ENCODE data around the gene USPL1.

The USPL1 gene

DNA sequence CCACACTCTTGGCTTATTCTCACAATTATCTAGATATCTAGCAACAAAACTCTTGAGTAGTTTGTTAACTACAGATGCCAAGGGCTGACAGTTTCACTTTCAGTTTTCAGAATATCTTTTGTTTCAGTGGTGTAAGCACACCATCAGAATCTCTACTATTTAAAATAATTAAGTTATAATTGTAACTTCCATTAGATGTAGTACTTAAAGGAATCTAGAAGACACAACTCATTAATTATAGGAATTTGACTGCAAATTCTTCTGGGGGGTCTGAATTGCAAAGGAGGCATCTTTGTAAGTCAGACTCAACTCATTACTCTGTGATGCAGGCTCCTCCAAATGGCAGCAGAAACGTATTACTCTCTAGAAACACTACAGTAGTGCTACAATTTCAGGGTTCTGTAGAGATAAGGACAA lies 44.9 kb upstream of the USPL1 start:
- no peaks in the 10 kb centered on the region for H3K36me3 ChIP-seq (ENCODE audit: low read length)
- H2AFZ ChIP-seq (ENCODE audit: low read depth, low read length, severe bottlenecking) = no peak overlapping the region
- H3F3A ChIP-seq (ENCODE audit: insufficient read depth) = no peaks in the 10 kb centered on the region
- peak overlapping the region; percentile 63 for H3K4me2 ChIP-seq (ENCODE audit: low read depth, low read length, poor library complexity, severe bottlenecking)
- H3K27me3 ChIP-seq (ENCODE audit: low read length) = no peaks in the 10 kb centered on the region
- no peaks in the 10 kb centered on the region for H3K79me2 ChIP-seq (ENCODE audit: insufficient read depth, low read length)
- TF ChIP-seq, protein P1, sequence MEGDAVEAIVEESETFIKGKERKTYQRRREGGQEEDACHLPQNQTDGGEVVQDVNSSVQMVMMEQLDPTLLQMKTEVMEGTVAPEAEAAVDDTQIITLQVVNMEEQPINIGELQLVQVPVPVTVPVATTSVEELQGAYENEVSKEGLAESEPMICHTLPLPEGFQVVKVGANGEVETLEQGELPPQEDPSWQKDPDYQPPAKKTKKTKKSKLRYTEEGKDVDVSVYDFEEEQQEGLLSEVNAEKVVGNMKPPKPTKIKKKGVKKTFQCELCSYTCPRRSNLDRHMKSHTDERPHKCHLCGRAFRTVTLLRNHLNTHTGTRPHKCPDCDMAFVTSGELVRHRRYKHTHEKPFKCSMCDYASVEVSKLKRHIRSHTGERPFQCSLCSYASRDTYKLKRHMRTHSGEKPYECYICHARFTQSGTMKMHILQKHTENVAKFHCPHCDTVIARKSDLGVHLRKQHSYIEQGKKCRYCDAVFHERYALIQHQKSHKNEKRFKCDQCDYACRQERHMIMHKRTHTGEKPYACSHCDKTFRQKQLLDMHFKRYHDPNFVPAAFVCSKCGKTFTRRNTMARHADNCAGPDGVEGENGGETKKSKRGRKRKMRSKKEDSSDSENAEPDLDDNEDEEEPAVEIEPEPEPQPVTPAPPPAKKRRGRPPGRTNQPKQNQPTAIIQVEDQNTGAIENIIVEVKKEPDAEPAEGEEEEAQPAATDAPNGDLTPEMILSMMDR (IDR thresholded peaks at IDR 0.05; ENCODE audit: insufficient read depth, low read length, poor library complexity, severe bottlenecking) = peak; percentile 21
- no peak for TF ChIP-seq EZH2phosphoT487 (conservative IDR thresholded peaks at IDR 0.05; ENCODE audit: low read length)
- no peaks in the 10 kb centered on the region for H3K9me2 ChIP-seq (replicated peaks; ENCODE audit: insufficient read depth, low read length)
- H4K20me1 ChIP-seq (ENCODE audit: low read depth, low read length) = no peaks in the 10 kb centered on the region
- no peak overlapping the region for H3K27ac ChIP-seq (ENCODE audit: low read depth, low read length)
- no peak overlapping the region for H3K9ac ChIP-seq (ENCODE audit: low read length)
- no peak overlapping the region for H3K4me3 ChIP-seq (ENCODE audit: insufficient read depth, low read length, poor library complexity, severe bottlenecking)
- no peaks in the 10 kb centered on the region for H3K9me3 ChIP-seq (ENCODE audit: insufficient read depth, low read length)

DNA sequence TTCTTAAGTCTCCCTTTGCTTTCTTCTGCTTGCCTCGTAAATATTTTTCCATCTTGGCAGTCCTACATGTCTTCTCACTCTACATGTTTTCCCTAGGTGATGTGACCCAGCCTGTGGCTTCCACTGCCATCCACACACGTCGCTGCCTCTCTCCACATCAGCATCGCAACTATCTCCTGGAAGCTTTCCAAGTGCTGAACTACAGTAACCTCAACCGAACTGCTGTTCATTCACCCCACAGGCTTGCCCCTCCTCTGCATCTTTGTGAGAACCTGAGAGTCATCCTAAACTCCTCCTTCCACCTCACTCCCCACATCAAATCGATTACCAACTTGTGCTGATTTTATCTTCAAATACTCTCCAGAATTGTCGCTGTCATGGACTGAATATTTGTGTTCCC lies 41.2 kb upstream of the USPL1 start:
- Histone ChIP-seq H3K9ac (ENCODE audit: low read length) (no peak overlapping the region), H3K27me3 (ENCODE audit: low read length) (no peaks in the 10 kb centered on the region), H3K27ac (ENCODE audit: low read depth, low read length) (no peak overlapping the region), H3K4me2 (ENCODE audit: low read depth, low read length, poor library complexity, severe bottlenecking) (no peak overlapping the region), H3K4me3 (ENCODE audit: insufficient read depth, low read length, poor library complexity, severe bottlenecking) (no peak overlapping the region), H3K9me2 (replicated peaks; ENCODE audit: insufficient read depth, low read length) (no peaks in the 10 kb centered on the region), H3K79me2 (ENCODE audit: insufficient read depth, low read length) (no peaks in the 10 kb centered on the region), H4K20me1 (ENCODE audit: low read depth, low read length) (no peaks in the 10 kb centered on the region), H3K9me3 (ENCODE audit: insufficient read depth, low read length) (no peaks in the 10 kb centered on the region), H3F3A (ENCODE audit: insufficient read depth) (no peaks in the 10 kb centered on the region), H3K36me3 (ENCODE audit: low read length) (no peaks in the 10 kb centered on the region), H2AFZ (ENCODE audit: low read depth, low read length, severe bottlenecking) (no peak overlapping the region)
- no peak for TF ChIP-seq EZH2phosphoT487 (conservative IDR thresholded peaks at IDR 0.05; ENCODE audit: low read length)
- TF ChIP-seq, protein P1 (IDR thresholded peaks at IDR 0.05; ENCODE audit: insufficient read depth, low read length, poor library complexity, severe bottlenecking) = no peak

DNA sequence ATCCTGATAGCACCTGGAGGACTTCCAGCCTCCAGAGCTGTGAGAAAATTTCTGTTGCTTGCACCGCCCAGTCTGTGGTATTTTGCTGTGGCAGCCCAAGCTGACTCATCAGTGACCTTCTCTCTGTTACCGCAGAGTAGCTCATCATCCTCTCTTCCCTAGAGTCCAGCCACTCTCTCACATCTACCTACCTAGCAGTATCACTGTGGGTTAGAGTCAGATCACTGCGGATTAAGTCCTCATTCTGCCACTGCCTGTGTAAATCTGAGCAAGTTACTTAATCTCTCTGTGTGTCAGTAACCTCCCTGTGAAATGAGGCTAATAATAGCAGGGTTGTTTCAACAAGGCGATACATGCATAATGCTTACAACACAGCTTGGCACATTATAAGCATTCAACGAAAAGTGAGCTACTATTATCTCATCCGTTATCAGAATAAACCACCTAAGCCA lies 40.3 kb upstream of the USPL1 start:
- Histone ChIP-seq H3K36me3 (ENCODE audit: low read length) (no peaks in the 10 kb centered on the region), H3K4me3 (ENCODE audit: insufficient read depth, low read length, poor library complexity, severe bottlenecking) (no peak overlapping the region), H4K20me1 (ENCODE audit: low read depth, low read length) (no peaks in the 10 kb centered on the region), H3F3A (ENCODE audit: insufficient read depth) (no peaks in the 10 kb centered on the region), H3K4me2 (ENCODE audit: low read depth, low read length, poor library complexity, severe bottlenecking) (no peak overlapping the region), H3K79me2 (ENCODE audit: insufficient read depth, low read length) (no peaks in the 10 kb centered on the region), H3K27me3 (ENCODE audit: low read length) (no peaks in the 10 kb centered on the region), H3K9me3 (ENCODE audit: insufficient read depth, low read length) (no peaks in the 10 kb centered on the region), H3K9ac (ENCODE audit: low read length) (no peak overlapping the region), H3K9me2 (replicated peaks; ENCODE audit: insufficient read depth, low read length) (no peaks in the 10 kb centered on the region), H3K27ac (ENCODE audit: low read depth, low read length) (no peak overlapping the region), H2AFZ (ENCODE audit: low read depth, low read length, severe bottlenecking) (no peak overlapping the region)
- no peak for TF ChIP-seq EZH2phosphoT487 (conservative IDR thresholded peaks at IDR 0.05; ENCODE audit: low read length)
- TF ChIP-seq, protein P1 (IDR thresholded peaks at IDR 0.05; ENCODE audit: insufficient read depth, low read length, poor library complexity, severe bottlenecking) = no peak

All from SU-DHL-6 (cell line).